NOMO-1 treated with dmso at 0.1 percent for 144 hours (cell line): ENCODE results near the gene CYFIP2.
"Not testable (repeated sequence)": the region's sequence is repeated elsewhere in the genome, so short reads cannot be mapped to it uniquely, and the experiment has no call there.

ENCODE experiments used
- DNase-seq: peaks from one replicate; lab custom pipeline; 2025; ENCODE audit not compliant: unreplicated experiment; lab: John Stamatoyannopoulos, UW

Gene CYFIP2

GRCh38 chr5:157265714-157266285, at the start of gene CYFIP2:
Gene CYFIP2, plus strand, starts transcription at chr5:157266123. Its CDS starts 19,239 bp downstream, at chr5:157285362.
- peak; percentile 16 for DNase-seq

- no peak for DNase-seq
These were observed 49.4 kb upstream of the CYFIP2 start for GRCh38 chr5:157216391-157217142.

GRCh38 chr5:157217289-157218024, 48.5 kb upstream of the CYFIP2 start:
- no peak for DNase-seq

- no peak for DNase-seq
These were observed 46.2 kb upstream of the CYFIP2 start for GRCh38 chr5:157219491-157220271.

GRCh38 chr5:157221959-157222358, 44.0 kb upstream of the CYFIP2 start:
- DNase-seq = no peak

- no peak for DNase-seq
These were observed 43.3 kb upstream of the CYFIP2 start for GRCh38 chr5:157222506-157223230.

GRCh38 chr5:157225469-157226422, 40.2 kb upstream of the CYFIP2 start:
- no peak for DNase-seq

- no peak for DNase-seq
These were observed 35.3 kb upstream of the CYFIP2 start for GRCh38 chr5:157230610-157231009.

- no peak for DNase-seq
These were observed 33.2 kb upstream of the CYFIP2 start for GRCh38 chr5:157232706-157233105.

- no peak for DNase-seq
These were observed 32.4 kb upstream of the CYFIP2 start for GRCh38 chr5:157233515-157233914.

- DNase-seq = no peak
These were observed 29.5 kb upstream of the CYFIP2 start for GRCh38 chr5:157236423-157236822.

- no peak for DNase-seq
These were observed 24.4 kb upstream of the CYFIP2 start for GRCh38 chr5:157241483-157241882.

GRCh38 chr5:157244704-157245103, 21.2 kb upstream of the CYFIP2 start:
- DNase-seq = not testable (repeated sequence)

GRCh38 chr5:157245476-157245875, 20.4 kb upstream of the CYFIP2 start:
- DNase-seq = no peak

- DNase-seq = no peak
These were observed 20.0 kb upstream of the CYFIP2 start for GRCh38 chr5:157245886-157246285.

- no peak for DNase-seq
These were observed 18.7 kb upstream of the CYFIP2 start for GRCh38 chr5:157247267-157247666.

- peak; percentile 52 for DNase-seq
These were observed 17.0 kb upstream of the CYFIP2 start for GRCh38 chr5:157248821-157249470.

GRCh38 chr5:157252711-157253465, 13.0 kb upstream of the CYFIP2 start:
- no peak for DNase-seq
